Esophagus squamous epithelium (tissue), 4 donors: ENCODE data around the gene PLCH2.

Experiments used
- POLR2A ChIP-seq, 4 donors: fragments of 450-650 bp; IDR thresholded peaks; one replicate each; pipeline ENCODE4 v1.6.1; 2017; ENCODE audit warnings: antibody characterized with exemption in 4 of 4, mild to moderate bottlenecking in 4 of 4, moderate library complexity in 3 of 4
- TF ChIP-seq, protein P1 (sequence below), 6 experiments: fragments of 450-650 bp in 4 of 6; fragments of 200-600 bp in 2 of 6; sonication (generic) in 2 of 6; IDR thresholded peaks; one replicate each; pipeline ENCODE4 v1.5.1; 2016 to 2019; ENCODE audit warnings: antibody characterized with exemption in 6 of 6, mild to moderate bottlenecking in 4 of 6, moderate library complexity in 4 of 6

DNA sequence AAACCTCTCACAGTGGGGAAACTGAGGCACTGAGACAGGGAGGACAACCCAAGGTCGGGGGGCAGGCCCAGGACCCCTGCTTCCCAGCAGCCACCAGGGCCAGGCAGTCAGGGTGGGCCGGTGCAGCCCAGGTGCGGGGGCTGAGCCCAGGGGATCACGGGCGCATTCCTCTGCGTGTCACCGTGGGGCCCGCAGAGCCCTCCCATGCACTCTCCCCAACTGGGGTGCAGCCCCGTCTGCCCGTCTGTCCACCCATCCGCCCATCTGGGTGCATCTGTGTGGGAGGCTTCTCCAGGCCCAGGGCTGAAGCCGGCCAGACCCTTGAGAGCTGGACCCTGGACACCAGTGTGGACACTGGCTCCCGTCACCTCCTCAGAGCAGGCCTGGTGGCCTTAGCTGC is 2.9 kb upstream of the PLCH2 start:
- TF ChIP-seq, protein P1, sequence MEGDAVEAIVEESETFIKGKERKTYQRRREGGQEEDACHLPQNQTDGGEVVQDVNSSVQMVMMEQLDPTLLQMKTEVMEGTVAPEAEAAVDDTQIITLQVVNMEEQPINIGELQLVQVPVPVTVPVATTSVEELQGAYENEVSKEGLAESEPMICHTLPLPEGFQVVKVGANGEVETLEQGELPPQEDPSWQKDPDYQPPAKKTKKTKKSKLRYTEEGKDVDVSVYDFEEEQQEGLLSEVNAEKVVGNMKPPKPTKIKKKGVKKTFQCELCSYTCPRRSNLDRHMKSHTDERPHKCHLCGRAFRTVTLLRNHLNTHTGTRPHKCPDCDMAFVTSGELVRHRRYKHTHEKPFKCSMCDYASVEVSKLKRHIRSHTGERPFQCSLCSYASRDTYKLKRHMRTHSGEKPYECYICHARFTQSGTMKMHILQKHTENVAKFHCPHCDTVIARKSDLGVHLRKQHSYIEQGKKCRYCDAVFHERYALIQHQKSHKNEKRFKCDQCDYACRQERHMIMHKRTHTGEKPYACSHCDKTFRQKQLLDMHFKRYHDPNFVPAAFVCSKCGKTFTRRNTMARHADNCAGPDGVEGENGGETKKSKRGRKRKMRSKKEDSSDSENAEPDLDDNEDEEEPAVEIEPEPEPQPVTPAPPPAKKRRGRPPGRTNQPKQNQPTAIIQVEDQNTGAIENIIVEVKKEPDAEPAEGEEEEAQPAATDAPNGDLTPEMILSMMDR (IDR thresholded peaks at IDR 0.05): no peak
- TF ChIP-seq POLR2A (IDR thresholded peaks at IDR 0.05): no peak
